H9 (cell line): ENCODE results near the gene KIAA1328. TPM values are rescaled to one million over a fixed set of nuclear protein-coding genes. Genes with fewer than 3 reads are reported as not detected.

Source experiments
- DNase-seq: peaks from one replicate; pipeline ENCODE4 v3.0.0-alpha.2; 2017
- H2AFZ ChIP-seq: one replicate; pipeline ENCODE4 v1.6.1; 2013; ENCODE audit warnings: mild to moderate bottlenecking, low read length, control low read depth, moderate library complexity
- H2AK5ac ChIP-seq: 2 replicates; pipeline ENCODE4 v1.6.1; 2013; ENCODE audit warnings: low read length, control low read depth, mixed read lengths; ENCODE audit not compliant: insufficient read length
- H2BK120ac ChIP-seq: one replicate; pipeline ENCODE4 v1.6.1; 2013; ENCODE audit warnings: low read depth, mild to moderate bottlenecking, low read length, control low read depth, inconsistent platforms; ENCODE audit not compliant: poor library complexity, severe bottlenecking
- H2BK12ac ChIP-seq: 2 replicates; pipeline ENCODE4 v1.6.1; 2013; ENCODE audit warnings: low read length, control low read depth, mixed read lengths, low read depth; ENCODE audit not compliant: insufficient read length
- H2BK15ac ChIP-seq: 2 replicates; pipeline ENCODE4 v1.6.1; 2013; ENCODE audit warnings: low read depth, low read length, control low read depth
- H2BK20ac ChIP-seq: one replicate; pipeline ENCODE4 v1.6.1; 2013; ENCODE audit warnings: low read depth, mild to moderate bottlenecking, low read length, control low read depth, inconsistent platforms; ENCODE audit not compliant: poor library complexity, severe bottlenecking
- H2BK5ac ChIP-seq: 2 replicates; pipeline ENCODE4 v1.6.1; 2013; ENCODE audit warnings: low read length, control low read depth, mixed read lengths; ENCODE audit not compliant: insufficient read length
- H3K14ac ChIP-seq: 2 replicates; pipeline ENCODE4 v1.6.1; 2013; ENCODE audit warnings: low read length, control low read depth; ENCODE audit not compliant: insufficient read depth
- H3K18ac ChIP-seq: 2 replicates; pipeline ENCODE4 v1.6.1; 2013; ENCODE audit warnings: low read depth, mild to moderate bottlenecking, mixed read lengths, low read length, control low read depth; ENCODE audit not compliant: insufficient read length
- H3K23ac ChIP-seq: 2 replicates; pipeline ENCODE4 v1.6.1; 2013; ENCODE audit warnings: low read length, control low read depth, mixed read lengths, low read depth; ENCODE audit not compliant: insufficient read length
- H3K23me2 ChIP-seq: 2 replicates; pipeline ENCODE4 v1.6.1; 2013; ENCODE audit warnings: low read depth, mild to moderate bottlenecking, mixed read lengths, low read length, control low read depth; ENCODE audit not compliant: insufficient read length, poor library complexity, severe bottlenecking
- H3K27ac ChIP-seq: 2 replicates; pipeline ENCODE4 v1.5.1; 2013; ENCODE audit warnings: low read length, control low read depth, mixed read lengths, low read depth; ENCODE audit not compliant: insufficient read length
- H3K27me3 ChIP-seq: 2 replicates; pipeline ENCODE4 v1.6.1; 2013; ENCODE audit warnings: low read length, control low read depth, inconsistent platforms; ENCODE audit not compliant: insufficient read depth
- H3K4ac ChIP-seq: 2 replicates; pipeline ENCODE4 v1.6.1; 2013; ENCODE audit warnings: low read depth, mild to moderate bottlenecking, control low read depth, inconsistent platforms, low read length, moderate library complexity
- H3K4me1 ChIP-seq: 2 replicates; pipeline ENCODE4 v1.6.1; 2013; ENCODE audit warnings: low read length, control low read depth, inconsistent platforms; ENCODE audit not compliant: insufficient read depth
- H3K4me2 ChIP-seq: 2 replicates; pipeline ENCODE4 v1.6.1; 2013; ENCODE audit warnings: low read length, control low read depth, mixed read lengths; ENCODE audit not compliant: insufficient read length, insufficient read depth
- H3K56ac ChIP-seq: 2 replicates; pipeline ENCODE4 v1.6.1; 2013; ENCODE audit warnings: low read depth, mild to moderate bottlenecking, mixed read lengths, low read length, control low read depth; ENCODE audit not compliant: insufficient read length
- H3K79me1 ChIP-seq: 2 replicates; pipeline ENCODE4 v1.6.1; 2013; ENCODE audit warnings: low read depth, mild to moderate bottlenecking, moderate library complexity, low read length, control low read depth, inconsistent platforms; ENCODE audit not compliant: insufficient read depth, poor library complexity, severe bottlenecking
- H3K79me2 ChIP-seq: 2 replicates; pipeline ENCODE4 v1.6.1; 2013; ENCODE audit warnings: low read length, control low read depth, inconsistent platforms; ENCODE audit not compliant: insufficient read depth
- H3K9ac ChIP-seq: 2 replicates; pipeline ENCODE4 v1.6.1; 2013; ENCODE audit warnings: low read length, control low read depth, mixed read lengths; ENCODE audit not compliant: insufficient read length; ENCODE audit errors: extremely low read depth
- H3K9me3 ChIP-seq: one replicate; pipeline ENCODE4 v1.6.1; 2013; ENCODE audit warnings: low read depth, low read length, inconsistent platforms; ENCODE audit not compliant: control insufficient read depth
- H3T11ph ChIP-seq: one replicate; pipeline ENCODE4 v1.6.1; 2013; ENCODE audit warnings: mild to moderate bottlenecking, low read length, control low read depth, inconsistent platforms
- H4K20me1 ChIP-seq: one replicate; pipeline ENCODE4 v1.6.1; 2013; ENCODE audit not compliant: control insufficient read depth, insufficient read length, insufficient read depth
- H4K5ac ChIP-seq: 2 replicates; pipeline ENCODE4 v1.6.1; 2013; ENCODE audit warnings: low read depth, mild to moderate bottlenecking, mixed read lengths, low read length, control low read depth; ENCODE audit not compliant: insufficient read length
- H4K8ac ChIP-seq: replicated peaks from 2 replicates; pipeline ENCODE4 v1.6.1; 2013; ENCODE audit warnings: low read length, control low read depth, mixed read lengths, low read depth; ENCODE audit not compliant: insufficient read length
- H4K91ac ChIP-seq: 2 replicates; pipeline ENCODE4 v1.6.1; 2013; ENCODE audit warnings: low read depth, mild to moderate bottlenecking, moderate library complexity, mixed read lengths, low read length, control low read depth; ENCODE audit not compliant: insufficient read length
- H3K27ac Mint-ChIP-seq, 3 experiments: 2 replicates in 2 of 3; 3 replicates in 1 of 3; pipeline ENCODE4 v1.8.0; 2020 to 2021; ENCODE audit warnings: mixed read lengths in 3 of 3, mild to moderate bottlenecking in 1 of 3, moderate library complexity in 1 of 3
- H3K27me3 Mint-ChIP-seq: 2 replicates; pipeline ENCODE4 v1.8.0; 2021; ENCODE audit warnings: low read depth, mild to moderate bottlenecking, moderate library complexity, mixed read lengths
- H3K36me3 Mint-ChIP-seq, 3 experiments: 2 replicates in 2 of 3; 3 replicates in 1 of 3; pipeline ENCODE4 v1.8.0; 2020 to 2021; ENCODE audit warnings: low read depth in 3 of 3, mixed read lengths in 3 of 3; ENCODE audit not compliant: insufficient read depth in 1 of 3
- H3K4me1 Mint-ChIP-seq, 2 experiments: 2 replicates each; pipeline ENCODE4 v1.8.0; 2020; ENCODE audit warnings: mixed read lengths in 2 of 2
- H3K4me3 Mint-ChIP-seq, 2 experiments: 2 replicates in 1 of 2; 3 replicates in 1 of 2; pipeline ENCODE4 v1.8.0; 2020 to 2021; ENCODE audit warnings: mild to moderate bottlenecking in 2 of 2, mixed read lengths in 2 of 2, moderate library complexity in 1 of 2
- H3K9me3 Mint-ChIP-seq, 2 experiments: 2 replicates in 1 of 2; 3 replicates in 1 of 2; pipeline ENCODE4 v1.8.0; 2020; ENCODE audit warnings: mild to moderate bottlenecking in 2 of 2, mixed read lengths in 2 of 2, moderate library complexity in 1 of 2
- WGBS: extraction: QIAGEN DNeasy Blood & Tissue Kit; methylation state at CpG from one replicate; pipeline ENCODE4 v1.1.7; 2013; ENCODE audit warnings: missing lambda C conversion rate, low lambda C conversion rate, mixed read lengths; ENCODE audit not compliant: insufficient read length; ENCODE audit errors: extremely low coverage; 5-methylcytosine and 5-hydroxymethylcytosine counted together
- total RNA-seq: library from RNA; stranded (reverse); gene quantifications from 2 replicates; pipeline ENCODE4 v1.2.1, GENCODE V29; 2021
- TF ChIP-seq, protein P1 (sequence below): fragments of 200-600 bp; sonication (generic); conservative IDR thresholded peaks from 3 replicates; pipeline ENCODE4 v1.8.0; 2021; ENCODE audit warnings: antibody characterized with exemption, mild to moderate bottlenecking

KIAA1328 gene
- total RNA-seq, 1 experiment from 2014 or later = 4.9 TPM

DNA sequence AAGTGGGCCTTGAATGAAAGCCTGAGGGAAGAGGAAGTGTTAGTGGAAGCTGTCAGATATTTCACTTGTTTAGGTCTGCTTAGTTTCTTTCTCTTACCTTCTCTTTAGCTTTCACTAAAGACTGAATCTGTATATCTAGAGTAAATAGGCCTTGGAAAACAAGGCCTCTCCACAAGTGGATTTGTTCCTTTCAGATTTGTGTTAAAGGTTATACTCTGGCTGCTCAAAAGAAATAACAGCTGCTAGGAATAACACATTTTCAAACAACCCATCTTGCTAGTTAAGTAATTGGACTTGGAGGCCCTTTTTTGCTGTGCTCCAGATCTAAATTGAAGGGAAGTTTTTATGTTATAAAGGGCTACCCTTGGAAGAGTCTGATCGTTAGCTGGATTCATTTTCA, 236.3 kb downstream of the KIAA1328 start:
- H3K79me1 ChIP-seq = no peaks in the 10 kb centered on the region
- H3K27ac ChIP-seq = no peak overlapping the region
- H3K4me1 ChIP-seq = no peaks in the 10 kb centered on the region
- no peaks in the 10 kb centered on the region for H3K23me2 ChIP-seq
- H4K8ac ChIP-seq = no peak overlapping the region
- no peak overlapping the region for H3K4me2 ChIP-seq
- DNase-seq = no peak
- no peak overlapping the region for H4K5ac ChIP-seq
- Mint-ChIP-seq H3K36me3 (no peaks in the 10 kb centered on the region), H3K4me1 (peaks cover 4 to 5% of the 10 kb centered on the region in 2 experiments; a peak in 3 of 4 replicates), H3K9me3 (no peaks in the 10 kb centered on the region), H3K4me3 (no peak overlapping the region), H3K27me3 (no peaks in the 10 kb centered on the region), H3K27ac (no peak overlapping the region)
- no peak overlapping the region for H3K18ac ChIP-seq
- no peak overlapping the region for H2BK120ac ChIP-seq
- no peak overlapping the region for H2AFZ ChIP-seq
- H2BK15ac ChIP-seq = no peak overlapping the region
- H3K9me3 ChIP-seq = no peaks in the 10 kb centered on the region
- no peak overlapping the region for H3K9ac ChIP-seq
- no peak overlapping the region for H3K23ac ChIP-seq
- no peaks in the 10 kb centered on the region for H3K79me2 ChIP-seq
- no peak overlapping the region for H3K56ac ChIP-seq
- H3T11ph ChIP-seq = no peak overlapping the region
- WGBS = no CpG with 5 or more reads among the region's 1 CpG
- no peaks in the 10 kb centered on the region for H4K20me1 ChIP-seq
- no peaks in the 10 kb centered on the region for H3K27me3 ChIP-seq
- H2BK20ac ChIP-seq = no peak overlapping the region
- no peak overlapping the region for H3K14ac ChIP-seq
- no peak overlapping the region for H2BK5ac ChIP-seq
- H3K4ac ChIP-seq = no peak overlapping the region
- TF ChIP-seq, protein P1, sequence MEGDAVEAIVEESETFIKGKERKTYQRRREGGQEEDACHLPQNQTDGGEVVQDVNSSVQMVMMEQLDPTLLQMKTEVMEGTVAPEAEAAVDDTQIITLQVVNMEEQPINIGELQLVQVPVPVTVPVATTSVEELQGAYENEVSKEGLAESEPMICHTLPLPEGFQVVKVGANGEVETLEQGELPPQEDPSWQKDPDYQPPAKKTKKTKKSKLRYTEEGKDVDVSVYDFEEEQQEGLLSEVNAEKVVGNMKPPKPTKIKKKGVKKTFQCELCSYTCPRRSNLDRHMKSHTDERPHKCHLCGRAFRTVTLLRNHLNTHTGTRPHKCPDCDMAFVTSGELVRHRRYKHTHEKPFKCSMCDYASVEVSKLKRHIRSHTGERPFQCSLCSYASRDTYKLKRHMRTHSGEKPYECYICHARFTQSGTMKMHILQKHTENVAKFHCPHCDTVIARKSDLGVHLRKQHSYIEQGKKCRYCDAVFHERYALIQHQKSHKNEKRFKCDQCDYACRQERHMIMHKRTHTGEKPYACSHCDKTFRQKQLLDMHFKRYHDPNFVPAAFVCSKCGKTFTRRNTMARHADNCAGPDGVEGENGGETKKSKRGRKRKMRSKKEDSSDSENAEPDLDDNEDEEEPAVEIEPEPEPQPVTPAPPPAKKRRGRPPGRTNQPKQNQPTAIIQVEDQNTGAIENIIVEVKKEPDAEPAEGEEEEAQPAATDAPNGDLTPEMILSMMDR = no peak
- no peak overlapping the region for H2AK5ac ChIP-seq
- no peak overlapping the region for H2BK12ac ChIP-seq
- H4K91ac ChIP-seq = no peak overlapping the region
